ENCODE measurements around the gene NELFCD.

DNA sequence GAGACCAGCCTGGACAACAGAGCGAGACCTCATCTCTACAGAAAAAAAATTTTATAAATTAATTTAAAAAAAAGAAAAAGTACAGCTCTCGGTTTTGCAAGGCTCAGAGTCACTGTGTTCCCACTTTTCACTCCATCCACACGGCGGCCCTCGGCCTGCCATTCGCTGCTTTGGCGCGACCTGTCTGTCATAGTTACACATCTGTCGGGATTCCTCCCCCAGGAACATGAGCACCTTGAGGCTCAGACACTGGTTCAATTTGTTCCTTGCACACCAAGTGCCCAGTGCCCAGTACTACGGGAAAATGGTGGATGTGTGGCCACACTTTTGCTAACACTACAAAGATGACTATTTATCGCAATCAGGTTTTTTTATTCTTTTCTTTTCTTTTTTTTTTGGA, 17.6 kb downstream of the NELFCD start:
- TF ChIP-seq, protein P1, sequence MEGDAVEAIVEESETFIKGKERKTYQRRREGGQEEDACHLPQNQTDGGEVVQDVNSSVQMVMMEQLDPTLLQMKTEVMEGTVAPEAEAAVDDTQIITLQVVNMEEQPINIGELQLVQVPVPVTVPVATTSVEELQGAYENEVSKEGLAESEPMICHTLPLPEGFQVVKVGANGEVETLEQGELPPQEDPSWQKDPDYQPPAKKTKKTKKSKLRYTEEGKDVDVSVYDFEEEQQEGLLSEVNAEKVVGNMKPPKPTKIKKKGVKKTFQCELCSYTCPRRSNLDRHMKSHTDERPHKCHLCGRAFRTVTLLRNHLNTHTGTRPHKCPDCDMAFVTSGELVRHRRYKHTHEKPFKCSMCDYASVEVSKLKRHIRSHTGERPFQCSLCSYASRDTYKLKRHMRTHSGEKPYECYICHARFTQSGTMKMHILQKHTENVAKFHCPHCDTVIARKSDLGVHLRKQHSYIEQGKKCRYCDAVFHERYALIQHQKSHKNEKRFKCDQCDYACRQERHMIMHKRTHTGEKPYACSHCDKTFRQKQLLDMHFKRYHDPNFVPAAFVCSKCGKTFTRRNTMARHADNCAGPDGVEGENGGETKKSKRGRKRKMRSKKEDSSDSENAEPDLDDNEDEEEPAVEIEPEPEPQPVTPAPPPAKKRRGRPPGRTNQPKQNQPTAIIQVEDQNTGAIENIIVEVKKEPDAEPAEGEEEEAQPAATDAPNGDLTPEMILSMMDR (IDR thresholded peaks at IDR 0.05; ENCODE audit: poor library complexity, severe bottlenecking) = no peak
- TF ChIP-seq EP300 (conservative IDR thresholded peaks at IDR 0.05; ENCODE audit: poor library complexity, severe bottlenecking) (no peak), RAD21 (conservative IDR thresholded peaks at IDR 0.05) (no peak), POLR2AphosphoS5 (IDR thresholded peaks at IDR 0.05) (no peak), EZH2 (IDR thresholded peaks at IDR 0.05; ENCODE audit: borderline replicate concordance, insufficient read depth, low read length, poor library complexity, severe bottlenecking) (no peak)
- TF ChIP-seq, protein P2, sequence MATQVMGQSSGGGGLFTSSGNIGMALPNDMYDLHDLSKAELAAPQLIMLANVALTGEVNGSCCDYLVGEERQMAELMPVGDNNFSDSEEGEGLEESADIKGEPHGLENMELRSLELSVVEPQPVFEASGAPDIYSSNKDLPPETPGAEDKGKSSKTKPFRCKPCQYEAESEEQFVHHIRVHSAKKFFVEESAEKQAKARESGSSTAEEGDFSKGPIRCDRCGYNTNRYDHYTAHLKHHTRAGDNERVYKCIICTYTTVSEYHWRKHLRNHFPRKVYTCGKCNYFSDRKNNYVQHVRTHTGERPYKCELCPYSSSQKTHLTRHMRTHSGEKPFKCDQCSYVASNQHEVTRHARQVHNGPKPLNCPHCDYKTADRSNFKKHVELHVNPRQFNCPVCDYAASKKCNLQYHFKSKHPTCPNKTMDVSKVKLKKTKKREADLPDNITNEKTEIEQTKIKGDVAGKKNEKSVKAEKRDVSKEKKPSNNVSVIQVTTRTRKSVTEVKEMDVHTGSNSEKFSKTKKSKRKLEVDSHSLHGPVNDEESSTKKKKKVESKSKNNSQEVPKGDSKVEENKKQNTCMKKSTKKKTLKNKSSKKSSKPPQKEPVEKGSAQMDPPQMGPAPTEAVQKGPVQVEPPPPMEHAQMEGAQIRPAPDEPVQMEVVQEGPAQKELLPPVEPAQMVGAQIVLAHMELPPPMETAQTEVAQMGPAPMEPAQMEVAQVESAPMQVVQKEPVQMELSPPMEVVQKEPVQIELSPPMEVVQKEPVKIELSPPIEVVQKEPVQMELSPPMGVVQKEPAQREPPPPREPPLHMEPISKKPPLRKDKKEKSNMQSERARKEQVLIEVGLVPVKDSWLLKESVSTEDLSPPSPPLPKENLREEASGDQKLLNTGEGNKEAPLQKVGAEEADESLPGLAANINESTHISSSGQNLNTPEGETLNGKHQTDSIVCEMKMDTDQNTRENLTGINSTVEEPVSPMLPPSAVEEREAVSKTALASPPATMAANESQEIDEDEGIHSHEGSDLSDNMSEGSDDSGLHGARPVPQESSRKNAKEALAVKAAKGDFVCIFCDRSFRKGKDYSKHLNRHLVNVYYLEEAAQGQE (IDR thresholded peaks at IDR 0.05; ENCODE audit: borderline replicate concordance) = no peak
